K562 (cell line): ENCODE measurements around the gene TMC8. TPM values are rescaled to one million over a fixed set of nuclear protein-coding genes. Genes with fewer than 3 reads are reported as not detected.

Experiments
- ETS2 ChIP-seq: IDR thresholded peaks from 2 replicates; pipeline ENCODE4 v1.6.1; 2016; ENCODE audit warnings: borderline replicate concordance, missing genetic modification characterization, mild to moderate bottlenecking, moderate library complexity, missing compliant biosample characterization; ENCODE audit not compliant: poor library complexity, severe bottlenecking
- FIP1L1 ChIP-seq: fragments of 200-400 bp; formaldehyde crosslinking; IDR thresholded peaks from 2 replicates; pipeline ENCODE4 v1.6.1; 2018; ENCODE audit warnings: mild to moderate bottlenecking, low read depth, low read length; ENCODE audit not compliant: poor library complexity, severe bottlenecking
- HEY1 ChIP-seq: fragments of 250-450 bp; sonication (Bioruptor Pico); IDR thresholded peaks from 2 replicates; pipeline ENCODE4 v1.5.0; 2020; ENCODE audit warnings: mild to moderate bottlenecking, moderate library complexity, borderline replicate concordance
- IRF2 ChIP-seq: sonication (generic); formaldehyde crosslinking; IDR thresholded peaks from 2 replicates; pipeline ENCODE4 v1.8.1; 2022; ENCODE audit warnings: mild to moderate bottlenecking, missing genetic modification reagents
- MCM3 ChIP-seq: fragments of 450-650 bp; IDR thresholded peaks from 2 replicates; pipeline ENCODE4 v1.6.1; 2016
- NR4A1 ChIP-seq, 2 experiments: fragments of 250-450 bp in 1 of 2; fragments of 450-650 bp in 1 of 2; sonication (Bioruptor Pico) in 1 of 2; IDR thresholded peaks; 2 replicates each; pipeline versions ENCODE4 v1.4.0 to v1.6.1; 2016 to 2020; ENCODE audit warnings: mild to moderate bottlenecking in 2 of 2, missing compliant biosample characterization in 1 of 2, missing genetic modification characterization in 1 of 2, moderate library complexity in 1 of 2
- RBM17 ChIP-seq: fragments of 200-400 bp; formaldehyde crosslinking; IDR thresholded peaks from 2 replicates; pipeline ENCODE4 v1.6.1; 2017; ENCODE audit warnings: low read depth, mild to moderate bottlenecking, low read length, borderline replicate concordance
- RBM25 ChIP-seq: fragments of 200-400 bp; formaldehyde crosslinking; IDR thresholded peaks from 2 replicates; pipeline ENCODE4 v1.6.1; 2018; ENCODE audit warnings: low read length, low read depth, moderate library complexity; ENCODE audit not compliant: severe bottlenecking
- SAFB ChIP-seq: fragments of 200-400 bp; formaldehyde crosslinking; IDR thresholded peaks from 2 replicates; pipeline ENCODE4 v1.6.1; 2017; ENCODE audit warnings: low read depth, low read length, borderline replicate concordance
- SREBF1 ChIP-seq: fragments of 150-350 bp; IDR thresholded peaks from 2 replicates; pipeline ENCODE4 v1.6.1; 2014; ENCODE audit warnings: antibody characterized with exemption, low read depth, low read length, borderline replicate concordance
- SRSF3 ChIP-seq: fragments of 200-400 bp; formaldehyde crosslinking; IDR thresholded peaks from 2 replicates; pipeline ENCODE4 v1.6.1; 2016; ENCODE audit warnings: mild to moderate bottlenecking, low read length, moderate library complexity; ENCODE audit not compliant: insufficient read depth
- TAL1 ChIP-seq: fragments of 450-650 bp; IDR thresholded peaks from 2 replicates; pipeline ENCODE4 v1.6.1; 2016; ENCODE audit warnings: mild to moderate bottlenecking
- TRIM28 ChIP-seq: fragments of 450-650 bp; IDR thresholded peaks from 2 replicates; pipeline ENCODE4 v1.6.1; 2017
- XRCC5 ChIP-seq: fragments of 200-400 bp; formaldehyde crosslinking; IDR thresholded peaks from 2 replicates; pipeline ENCODE4 v1.6.1; 2017; ENCODE audit warnings: low read depth, mild to moderate bottlenecking, low read length
- ZFP30 ChIP-seq: fragments of 250-450 bp; sonication (Bioruptor Pico); IDR thresholded peaks from 2 replicates; pipeline ENCODE4 v1.8.0; 2022; ENCODE audit warnings: moderate library complexity, mild to moderate bottlenecking, inconsistent platforms, borderline replicate concordance
- ZNF12 ChIP-seq: sonication (generic); formaldehyde crosslinking; IDR thresholded peaks from 2 replicates; pipeline ENCODE4 v1.4.0; 2020; ENCODE audit warnings: mild to moderate bottlenecking, missing genetic modification reagents
- ZNF143 ChIP-seq: sonication (generic); formaldehyde crosslinking; IDR thresholded peaks from 2 replicates; pipeline ENCODE4 v1.9.0; 2022; ENCODE audit warnings: mild to moderate bottlenecking, missing genetic modification reagents
- ZNF23 ChIP-seq: fragments of 250-450 bp; sonication (Bioruptor Pico); IDR thresholded peaks from 2 replicates; pipeline ENCODE4 v1.4.0; 2020; ENCODE audit warnings: mild to moderate bottlenecking
- ZNF354B ChIP-seq: fragments of 250-450 bp; sonication (Bioruptor Pico); IDR thresholded peaks from 2 replicates; pipeline ENCODE4 v1.4.0; 2020
- polyA plus RNA-seq, 8 experiments: library from polyadenylated mRNA; depleted of rRNA in 4 of 8; stranded (reverse) in 5 of 8; unstranded in 3 of 8; fragments of >200 nt; fragmentation: Nextera tagmentation in 2 of 8; fragmentation: Illumina TruSeq in 1 of 8; extraction: Ambion mirVana in 2 of 8; extraction: Trizol in 1 of 8; gene quantifications; 2 replicates each; pipeline versions ENCODE4 v1.2.1 to v1.2.3, GENCODE V29; 2011 to 2014; ENCODE audit warnings: inconsistent platforms in 1 of 8, missing spikeins in 1 of 8
- total RNA-seq, 7 experiments: library from RNA; depleted of rRNA in 6 of 7; stranded (reverse); fragments of >200 nt in 6 of 7; fragmentation: Illumina TruSeq in 2 of 7; extraction: Trizol in 2 of 7; gene quantifications; 2 replicates each; pipeline versions ENCODE4 v1.2.1 to v1.2.3, GENCODE V29; 2011 to 2021; ENCODE audit warnings: low replicate concordance in 1 of 7
- TF ChIP-seq, protein P1 (sequence below): fragments of 450-650 bp; formaldehyde crosslinking; IDR thresholded peaks from 2 replicates; pipeline ENCODE4 v1.4.0; 2020; ENCODE audit warnings: mild to moderate bottlenecking, moderate library complexity
- TF ChIP-seq, protein P2 (sequence below): fragments of 250-450 bp; sonication (Bioruptor Pico); IDR thresholded peaks from 2 replicates; pipeline ENCODE4 v1.5.0; 2020; ENCODE audit warnings: mild to moderate bottlenecking, borderline replicate concordance
- TF ChIP-seq, protein P3 (sequence below): fragments of 450-650 bp; conservative IDR thresholded peaks from 2 replicates; pipeline ENCODE4 v1.6.1; 2016; ENCODE audit warnings: missing genetic modification characterization, low read depth, mild to moderate bottlenecking, control low read depth, missing compliant biosample characterization

The TMC8 gene
- total and polyA plus RNA-seq, 9 of the 15 experiments (the other 6 are each of a cell fraction or from before 2014, with no cell fraction given) = 0.13 to 10.9 (median 2.8) TPM

DNA sequence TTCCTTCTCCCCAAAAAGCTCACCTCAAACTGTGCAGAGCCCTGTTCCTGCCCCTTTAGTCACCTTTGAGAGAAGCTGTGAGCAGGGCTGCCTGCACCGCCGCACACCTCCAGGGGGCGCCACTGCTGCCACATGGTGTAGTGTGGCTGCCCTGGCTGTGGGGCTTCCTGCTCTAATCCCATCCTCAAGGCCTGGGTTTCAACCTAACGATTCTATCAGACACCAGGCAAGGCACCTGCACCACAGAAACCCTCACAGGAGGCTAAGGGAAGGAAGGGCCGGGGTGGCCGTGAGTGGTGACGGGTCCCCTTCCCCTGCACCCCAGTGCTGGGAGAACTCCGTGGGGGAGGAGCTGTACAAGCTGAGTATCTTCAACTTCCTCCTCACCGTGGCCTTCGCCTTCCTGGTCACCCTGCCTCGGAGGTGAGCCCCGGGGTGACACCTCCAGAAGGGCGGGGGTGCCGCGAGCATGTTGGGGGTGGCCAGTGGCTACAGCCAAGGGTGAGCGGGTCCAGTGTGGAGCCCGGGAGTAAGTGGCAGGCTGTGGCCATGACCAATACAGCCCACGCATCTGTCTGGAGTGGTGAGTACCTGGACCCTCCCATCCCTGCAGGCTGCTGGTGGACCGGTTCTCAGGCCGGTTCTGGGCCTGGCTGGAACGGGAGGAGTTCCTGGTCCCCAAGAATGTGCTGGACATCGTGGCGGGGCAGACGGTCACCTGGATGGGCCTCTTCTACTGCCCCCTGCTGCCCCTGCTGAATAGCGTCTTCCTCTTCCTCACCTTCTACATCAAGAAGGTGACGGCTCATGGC lies 7.0 kb downstream of the TMC8 start (continued):
- peak; percentile 94 for TF ChIP-seq XRCC5
- no peak for TF ChIP-seq ZNF23 (CRISPR knock-in tag)
- TF ChIP-seq NR4A1 (CRISPR knock-in tag; IDR thresholded peaks at IDR 0.05) = no peak
- TF ChIP-seq NR4A1 (tag; IDR thresholded peaks at IDR 0.05) = peak; percentile 51; the same call in 1 of the 2 replicates
- TF ChIP-seq IRF2 = no peak
- TF ChIP-seq, protein P1, sequence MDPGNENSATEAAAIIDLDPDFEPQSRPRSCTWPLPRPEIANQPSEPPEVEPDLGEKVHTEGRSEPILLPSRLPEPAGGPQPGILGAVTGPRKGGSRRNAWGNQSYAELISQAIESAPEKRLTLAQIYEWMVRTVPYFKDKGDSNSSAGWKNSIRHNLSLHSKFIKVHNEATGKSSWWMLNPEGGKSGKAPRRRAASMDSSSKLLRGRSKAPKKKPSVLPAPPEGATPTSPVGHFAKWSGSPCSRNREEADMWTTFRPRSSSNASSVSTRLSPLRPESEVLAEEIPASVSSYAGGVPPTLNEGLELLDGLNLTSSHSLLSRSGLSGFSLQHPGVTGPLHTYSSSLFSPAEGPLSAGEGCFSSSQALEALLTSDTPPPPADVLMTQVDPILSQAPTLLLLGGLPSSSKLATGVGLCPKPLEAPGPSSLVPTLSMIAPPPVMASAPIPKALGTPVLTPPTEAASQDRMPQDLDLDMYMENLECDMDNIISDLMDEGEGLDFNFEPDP = no peak
- TF ChIP-seq, protein P2, sequence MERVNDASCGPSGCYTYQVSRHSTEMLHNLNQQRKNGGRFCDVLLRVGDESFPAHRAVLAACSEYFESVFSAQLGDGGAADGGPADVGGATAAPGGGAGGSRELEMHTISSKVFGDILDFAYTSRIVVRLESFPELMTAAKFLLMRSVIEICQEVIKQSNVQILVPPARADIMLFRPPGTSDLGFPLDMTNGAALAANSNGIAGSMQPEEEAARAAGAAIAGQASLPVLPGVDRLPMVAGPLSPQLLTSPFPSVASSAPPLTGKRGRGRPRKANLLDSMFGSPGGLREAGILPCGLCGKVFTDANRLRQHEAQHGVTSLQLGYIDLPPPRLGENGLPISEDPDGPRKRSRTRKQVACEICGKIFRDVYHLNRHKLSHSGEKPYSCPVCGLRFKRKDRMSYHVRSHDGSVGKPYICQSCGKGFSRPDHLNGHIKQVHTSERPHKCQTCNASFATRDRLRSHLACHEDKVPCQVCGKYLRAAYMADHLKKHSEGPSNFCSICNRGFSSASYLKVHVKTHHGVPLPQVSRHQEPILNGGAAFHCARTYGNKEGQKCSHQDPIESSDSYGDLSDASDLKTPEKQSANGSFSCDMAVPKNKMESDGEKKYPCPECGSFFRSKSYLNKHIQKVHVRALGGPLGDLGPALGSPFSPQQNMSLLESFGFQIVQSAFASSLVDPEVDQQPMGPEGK (CRISPR knock-in tag) = no peak
- no peak for TF ChIP-seq ETS2 (tag)
- no peak for TF ChIP-seq ZNF143 (CRISPR knock-in tag)
- TF ChIP-seq, protein P3, sequence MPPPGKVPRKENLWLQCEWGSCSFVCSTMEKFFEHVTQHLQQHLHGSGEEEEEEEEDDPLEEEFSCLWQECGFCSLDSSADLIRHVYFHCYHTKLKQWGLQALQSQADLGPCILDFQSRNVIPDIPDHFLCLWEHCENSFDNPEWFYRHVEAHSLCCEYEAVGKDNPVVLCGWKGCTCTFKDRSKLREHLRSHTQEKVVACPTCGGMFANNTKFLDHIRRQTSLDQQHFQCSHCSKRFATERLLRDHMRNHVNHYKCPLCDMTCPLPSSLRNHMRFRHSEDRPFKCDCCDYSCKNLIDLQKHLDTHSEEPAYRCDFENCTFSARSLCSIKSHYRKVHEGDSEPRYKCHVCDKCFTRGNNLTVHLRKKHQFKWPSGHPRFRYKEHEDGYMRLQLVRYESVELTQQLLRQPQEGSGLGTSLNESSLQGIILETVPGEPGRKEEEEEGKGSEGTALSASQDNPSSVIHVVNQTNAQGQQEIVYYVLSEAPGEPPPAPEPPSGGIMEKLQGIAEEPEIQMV = no peak
- TF ChIP-seq FIP1L1 = no peak
- TF ChIP-seq TRIM28 = no peak
- no peak for TF ChIP-seq RBM17
- no peak for TF ChIP-seq SRSF3
- TF ChIP-seq ZFP30 (CRISPR knock-in tag) = no peak
- TF ChIP-seq MCM3 = no peak
- TF ChIP-seq HEY1 = no peak
- TF ChIP-seq RBM25 = no peak
- no peak for TF ChIP-seq ZNF354B
- no peak for TF ChIP-seq SREBF1
- no peak for TF ChIP-seq TAL1
- TF ChIP-seq SAFB = no peak
- TF ChIP-seq ZNF12 (CRISPR knock-in tag) = peak; percentile 79; the same call in 1 of the 2 replicates
